Activated T-helper 1 cell treated with anti-CD3 and anti-CD28 coated beads, Interleukin-12 subunit alpha, Interleukin-12 subunit beta, Interleukin-2, Interleukin-4 antibody, amounts not matched to agents 30 ng/mL and 10 ng/mL and 1 ng/mL, durations not matched to agents 14 hours and 24 hours and 36 hours (primary cell): ENCODE measurements around the gene SGIP1. TPM values are rescaled to one million over a fixed set of nuclear protein-coding genes. Genes with fewer than 3 reads are reported as not detected.

Experiments used
- DNase-seq: peaks from one replicate; pipeline ENCODE4 v3.0.0; 2021; ENCODE audit warnings: low spot score
- H3K27ac Mint-ChIP-seq: one replicate; pipeline ENCODE4 v1.8.0; 2021; ENCODE audit warnings: mild to moderate bottlenecking, mixed read lengths
- H3K27me3 Mint-ChIP-seq: one replicate; pipeline ENCODE4 v1.8.0; 2022; ENCODE audit warnings: mild to moderate bottlenecking, moderate library complexity, mixed read lengths; ENCODE audit not compliant: insufficient read depth
- H3K36me3 Mint-ChIP-seq: one replicate; pipeline ENCODE4 v1.8.0; 2021; ENCODE audit warnings: low read depth, mixed read lengths
- H3K4me1 Mint-ChIP-seq: one replicate; pipeline ENCODE4 v1.8.0; 2021; ENCODE audit warnings: low read depth, mixed read lengths
- H3K4me3 Mint-ChIP-seq: one replicate; pipeline ENCODE4 v1.8.0; 2021; ENCODE audit warnings: mild to moderate bottlenecking, moderate library complexity, mixed read lengths
- H3K9me3 Mint-ChIP-seq: one replicate; pipeline ENCODE4 v1.8.0; 2021; ENCODE audit warnings: mixed read lengths
- intact Hi-C: fragments of 100-400 bp; cut with micrococcal nuclease; formaldehyde crosslinking; loops from one replicate; pipeline ENCODE4 v1.15.1; 2024
- total RNA-seq: library from RNA; stranded (reverse); gene quantifications from 2 replicates; pipeline ENCODE4 v1.2.3, GENCODE V29; 2022

SGIP1 gene
- total RNA-seq, 1 donor from 2014 or later, result not detected

DNA sequence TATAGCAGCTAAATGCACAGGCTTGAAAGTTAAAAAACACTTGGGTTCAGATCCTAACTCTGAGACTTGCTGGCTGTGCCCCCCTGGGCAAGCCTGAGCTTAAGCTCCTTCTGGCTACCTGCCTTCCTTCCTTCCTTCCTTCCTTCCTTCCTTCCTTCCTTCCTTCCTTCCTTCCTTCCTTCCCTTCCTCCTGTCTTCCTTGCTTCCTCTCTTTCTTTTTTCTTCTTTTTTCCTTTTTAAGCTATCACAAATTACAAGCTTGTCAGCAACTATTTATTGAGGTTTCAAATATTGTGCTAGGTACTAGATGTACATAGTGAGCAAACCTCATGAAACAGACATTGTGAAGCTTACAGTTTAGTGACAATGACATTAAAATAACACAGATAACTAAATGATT lies 15.1 kb downstream of the SGIP1 start:
- Mint-ChIP-seq H3K27me3 (peaks cover 11% of the 10 kb centered on the region), H3K4me3 (no peak overlapping the region), H3K36me3 (no peaks in the 10 kb centered on the region), H3K4me1 (no peaks in the 10 kb centered on the region), H3K27ac (no peak overlapping the region), H3K9me3 (no peaks in the 10 kb centered on the region)
- no peak for DNase-seq
- intact Hi-C loops, result no loop called here

DNA sequence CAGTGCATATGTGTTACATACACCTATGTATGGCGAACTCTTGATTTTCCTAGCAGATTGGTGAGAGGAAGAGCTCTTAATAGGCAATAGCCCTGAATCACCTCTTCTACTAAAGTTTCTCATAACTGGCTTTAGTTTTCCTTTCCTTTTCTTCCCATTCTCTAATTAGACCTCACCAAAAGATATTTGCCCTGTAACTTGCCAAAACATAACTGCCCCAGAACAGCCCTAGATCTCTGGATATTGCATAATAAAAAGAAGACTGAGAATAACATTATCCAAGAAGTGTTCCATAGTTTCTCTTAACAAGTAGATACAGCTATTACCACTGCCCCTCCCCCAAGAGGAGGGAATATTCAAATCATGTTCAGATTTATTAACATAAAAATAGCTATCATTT lies 16.3 kb downstream of the SGIP1 start:
- Mint-ChIP-seq H3K36me3 (no peaks in the 10 kb centered on the region), H3K4me3 (no peak overlapping the region), H3K4me1 (no peaks in the 10 kb centered on the region), H3K27me3 (peaks cover 11% of the 10 kb centered on the region), H3K9me3 (no peaks in the 10 kb centered on the region), H3K27ac (no peak overlapping the region)
- no peak for DNase-seq
- intact Hi-C loops, result no loop called here

GRCh38 chr1:66552287-66552686 lies 18.3 kb downstream of the SGIP1 start:
- intact Hi-C loops, result no loop called here
- H3K36me3 Mint-ChIP-seq, result no peaks in the 10 kb centered on the region
- no peak for DNase-seq
- no peaks in the 10 kb centered on the region for H3K9me3 Mint-ChIP-seq
- H3K27ac Mint-ChIP-seq, result no peak overlapping the region
- H3K4me3 Mint-ChIP-seq, result no peak overlapping the region
- no peaks in the 10 kb centered on the region for H3K4me1 Mint-ChIP-seq
- peaks cover 12% of the 10 kb centered on the region for H3K27me3 Mint-ChIP-seq

- Mint-ChIP-seq H3K27me3 (peaks cover 9% of the 10 kb centered on the region), H3K4me3 (no peak overlapping the region), H3K9me3 (no peaks in the 10 kb centered on the region), H3K27ac (no peak overlapping the region), H3K4me1 (no peaks in the 10 kb centered on the region), H3K36me3 (no peaks in the 10 kb centered on the region)
- no peak for DNase-seq
- intact Hi-C loops, result no loop called here
These were observed 18.9 kb downstream of the SGIP1 start for GRCh38 chr1:66552829-66553228.

DNA sequence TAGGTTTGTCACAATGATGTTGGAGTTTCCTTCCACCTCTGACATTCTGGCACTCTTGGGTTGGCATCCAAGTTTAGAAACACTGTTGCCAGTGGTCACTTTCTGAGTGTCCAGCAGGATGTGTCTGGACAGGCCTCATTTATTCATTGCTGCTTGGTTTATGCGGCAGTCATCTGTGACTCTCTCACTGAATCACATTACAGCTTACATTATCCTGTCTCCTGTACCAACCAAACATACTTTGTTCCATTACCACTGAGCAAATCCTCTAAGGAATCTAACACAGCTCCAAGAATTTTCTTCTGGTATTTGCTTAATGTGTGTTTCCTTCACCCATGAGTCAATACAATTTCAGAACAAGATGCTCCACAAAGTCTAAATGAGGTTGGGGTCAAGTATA lies 19.9 kb downstream of the SGIP1 start:
- H3K36me3 Mint-ChIP-seq, result no peaks in the 10 kb centered on the region
- no peak overlapping the region for H3K4me3 Mint-ChIP-seq
- H3K27me3 Mint-ChIP-seq, result peaks cover 9% of the 10 kb centered on the region
- no peak for DNase-seq
- H3K9me3 Mint-ChIP-seq, result no peaks in the 10 kb centered on the region
- no peaks in the 10 kb centered on the region for H3K4me1 Mint-ChIP-seq
- intact Hi-C loops, result no loop called here
- H3K27ac Mint-ChIP-seq, result no peak overlapping the region

GRCh38 chr1:66556161-66556611 lies 22.2 kb downstream of the SGIP1 start:
- Mint-ChIP-seq H3K27ac (no peak overlapping the region), H3K27me3 (peaks cover 10% of the 10 kb centered on the region), H3K9me3 (no peaks in the 10 kb centered on the region), H3K4me3 (no peak overlapping the region), H3K36me3 (no peaks in the 10 kb centered on the region), H3K4me1 (no peaks in the 10 kb centered on the region)
- intact Hi-C loops, result no loop called here
- DNase-seq, result no peak

- no peak for DNase-seq
- H3K4me1 Mint-ChIP-seq, result no peaks in the 10 kb centered on the region
- H3K36me3 Mint-ChIP-seq, result no peaks in the 10 kb centered on the region
- intact Hi-C loops, result no loop called here
- peaks cover 10% of the 10 kb centered on the region for H3K27me3 Mint-ChIP-seq
- no peak overlapping the region for H3K27ac Mint-ChIP-seq
- no peaks in the 10 kb centered on the region for H3K9me3 Mint-ChIP-seq
- no peak overlapping the region for H3K4me3 Mint-ChIP-seq
These were observed 23.2 kb downstream of the SGIP1 start for GRCh38 chr1:66557157-66557556.

DNA sequence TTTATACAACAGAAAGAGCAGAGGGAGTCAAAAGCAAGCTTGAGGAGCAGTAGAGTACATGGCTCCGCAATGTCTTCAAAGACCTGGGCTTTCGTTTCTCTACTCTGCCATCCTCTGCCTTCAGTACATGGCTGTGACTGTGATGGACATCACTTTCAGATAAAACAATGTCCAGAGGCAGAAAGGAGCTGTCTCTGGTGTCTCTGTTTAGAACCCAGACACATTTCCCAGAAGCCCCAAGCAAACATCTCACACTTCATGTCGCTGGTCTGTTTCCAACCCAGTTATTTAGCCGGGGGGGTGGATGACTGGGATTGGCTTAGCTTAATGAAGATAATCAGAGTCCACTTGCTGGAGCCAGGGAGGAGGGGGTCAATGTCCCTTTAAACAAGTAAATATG lies 25.6 kb downstream of the SGIP1 start:
- Mint-ChIP-seq H3K4me1 (no peaks in the 10 kb centered on the region), H3K36me3 (no peaks in the 10 kb centered on the region), H3K27me3 (peaks cover 11% of the 10 kb centered on the region), H3K4me3 (no peak overlapping the region), H3K27ac (no peak overlapping the region), H3K9me3 (no peaks in the 10 kb centered on the region)
- intact Hi-C loops, result no loop called here
- DNase-seq, result no peak

DNA sequence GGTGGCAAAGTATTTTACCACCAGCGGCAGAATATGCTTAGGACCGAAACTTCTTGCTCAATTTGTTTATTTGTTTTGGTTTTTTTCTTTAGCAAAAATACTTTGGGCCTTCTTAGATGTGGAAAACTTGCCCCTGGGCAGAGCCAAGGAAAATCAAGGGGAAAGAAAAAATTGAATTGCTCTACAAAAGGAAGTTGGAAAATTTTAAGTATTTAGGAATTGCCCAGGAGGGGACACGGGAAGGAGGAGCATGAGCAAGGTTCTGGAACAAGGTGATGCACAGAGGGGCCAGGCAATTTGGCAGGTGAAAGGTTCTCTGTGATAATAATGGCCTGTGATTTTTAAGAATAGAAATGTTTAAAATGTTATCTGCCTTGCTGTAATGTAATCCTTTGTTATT lies 28.6 kb downstream of the SGIP1 start:
- Mint-ChIP-seq H3K9me3 (no peaks in the 10 kb centered on the region), H3K27ac (no peak overlapping the region), H3K4me1 (no peaks in the 10 kb centered on the region), H3K4me3 (no peak overlapping the region), H3K36me3 (no peaks in the 10 kb centered on the region), H3K27me3 (peaks cover 10% of the 10 kb centered on the region)
- intact Hi-C loops, result no loop called here
- DNase-seq, result no peak

- no peak overlapping the region for H3K27ac Mint-ChIP-seq
- intact Hi-C loops, result no loop called here
- no peaks in the 10 kb centered on the region for H3K4me1 Mint-ChIP-seq
- no peaks in the 10 kb centered on the region for H3K36me3 Mint-ChIP-seq
- no peaks in the 10 kb centered on the region for H3K9me3 Mint-ChIP-seq
- no peak for DNase-seq
- no peak overlapping the region for H3K4me3 Mint-ChIP-seq
- H3K27me3 Mint-ChIP-seq, result peaks cover 12% of the 10 kb centered on the region
These were observed 29.3 kb downstream of the SGIP1 start for GRCh38 chr1:66563094-66563800.

DNA sequence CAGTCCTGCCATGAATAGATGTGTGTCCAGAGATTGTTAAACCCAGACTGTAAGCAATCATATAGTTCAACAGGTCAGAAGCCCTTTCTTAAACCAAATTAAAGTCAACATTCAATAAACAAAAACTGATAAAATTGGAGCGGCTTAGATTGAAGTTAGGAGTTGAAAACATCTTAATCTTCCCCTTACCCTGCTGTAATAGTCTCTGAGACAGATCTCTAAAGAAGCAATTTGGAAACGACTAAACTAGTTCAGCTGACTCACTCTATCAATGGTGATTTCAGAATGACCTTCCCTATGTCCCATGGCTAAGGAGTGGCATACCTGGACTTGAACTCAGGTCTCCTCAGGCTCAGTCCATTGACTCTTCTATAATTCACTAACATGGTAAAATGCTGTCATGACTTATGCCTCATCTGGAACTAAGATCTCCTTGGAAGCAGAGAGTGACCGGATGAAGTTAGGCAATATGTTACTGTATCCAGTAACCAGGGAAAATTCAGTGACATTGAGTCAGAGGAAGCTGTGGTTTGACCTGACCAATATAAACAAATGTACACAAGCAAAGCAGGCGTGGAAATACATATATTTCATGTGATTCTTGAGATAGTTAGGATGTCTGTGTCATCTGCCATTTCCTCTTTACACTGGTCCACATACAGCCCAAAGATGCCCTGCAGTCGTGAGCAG lies 30.1 kb downstream of the SGIP1 start:
- no peak overlapping the region for H3K4me3 Mint-ChIP-seq
- H3K36me3 Mint-ChIP-seq, result no peaks in the 10 kb centered on the region
- intact Hi-C loops, result no loop called here
- no peak overlapping the region for H3K27ac Mint-ChIP-seq
- H3K27me3 Mint-ChIP-seq, result peaks cover 15% of the 10 kb centered on the region
- no peak for DNase-seq
- no peaks in the 10 kb centered on the region for H3K4me1 Mint-ChIP-seq
- no peaks in the 10 kb centered on the region for H3K9me3 Mint-ChIP-seq

- H3K27ac Mint-ChIP-seq, result no peak overlapping the region
- peaks cover 12% of the 10 kb centered on the region for H3K27me3 Mint-ChIP-seq
- no peaks in the 10 kb centered on the region for H3K36me3 Mint-ChIP-seq
- H3K4me3 Mint-ChIP-seq, result no peak overlapping the region
- no peaks in the 10 kb centered on the region for H3K4me1 Mint-ChIP-seq
- no peak for DNase-seq
- no peaks in the 10 kb centered on the region for H3K9me3 Mint-ChIP-seq
- intact Hi-C loops, result no loop called here
These were observed 36.2 kb downstream of the SGIP1 start for GRCh38 chr1:66570196-66570595.

DNA sequence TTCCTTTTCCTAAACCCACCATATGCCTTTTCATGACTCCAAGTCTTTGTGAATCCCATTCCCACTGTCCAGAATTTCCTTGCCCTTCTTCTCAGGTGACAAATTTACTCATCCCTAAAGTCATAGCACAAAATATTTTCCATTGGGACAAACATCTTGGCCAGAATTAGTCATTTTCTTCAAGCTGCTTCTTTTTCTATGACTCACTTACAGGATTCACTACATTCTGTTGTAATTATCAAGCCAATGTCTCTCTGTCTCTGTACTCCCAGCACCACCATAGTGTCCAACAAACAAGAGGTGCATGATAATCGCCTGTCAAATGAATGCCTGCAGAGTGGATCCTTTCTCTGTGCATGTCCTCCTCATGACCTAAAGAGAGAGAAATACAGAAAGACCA lies 37.8 kb downstream of the SGIP1 start:
- Mint-ChIP-seq H3K36me3 (no peaks in the 10 kb centered on the region), H3K9me3 (no peaks in the 10 kb centered on the region), H3K4me1 (no peaks in the 10 kb centered on the region), H3K4me3 (no peak overlapping the region), H3K27me3 (peaks cover 12% of the 10 kb centered on the region), H3K27ac (no peak overlapping the region)
- intact Hi-C loops, result no loop called here
- no peak for DNase-seq
